HG03139 (cell line): ENCODE results near the gene PROC.
"Not testable (repeated sequence)": the region's sequence is repeated elsewhere in the genome, so short reads cannot be mapped to it uniquely, and the experiment has no call there.

Experiments used
- ATAC-seq: cut with Tn5 transposase; IDR thresholded peaks from one replicate; pipeline ENCODE4 v1.9.1; 2021; ENCODE audit not compliant: unreplicated experiment

PROC gene

GRCh38 chr2:127426501-127427354 lies 8.5 kb downstream of the PROC start:
- no peak for ATAC-seq

DNA sequence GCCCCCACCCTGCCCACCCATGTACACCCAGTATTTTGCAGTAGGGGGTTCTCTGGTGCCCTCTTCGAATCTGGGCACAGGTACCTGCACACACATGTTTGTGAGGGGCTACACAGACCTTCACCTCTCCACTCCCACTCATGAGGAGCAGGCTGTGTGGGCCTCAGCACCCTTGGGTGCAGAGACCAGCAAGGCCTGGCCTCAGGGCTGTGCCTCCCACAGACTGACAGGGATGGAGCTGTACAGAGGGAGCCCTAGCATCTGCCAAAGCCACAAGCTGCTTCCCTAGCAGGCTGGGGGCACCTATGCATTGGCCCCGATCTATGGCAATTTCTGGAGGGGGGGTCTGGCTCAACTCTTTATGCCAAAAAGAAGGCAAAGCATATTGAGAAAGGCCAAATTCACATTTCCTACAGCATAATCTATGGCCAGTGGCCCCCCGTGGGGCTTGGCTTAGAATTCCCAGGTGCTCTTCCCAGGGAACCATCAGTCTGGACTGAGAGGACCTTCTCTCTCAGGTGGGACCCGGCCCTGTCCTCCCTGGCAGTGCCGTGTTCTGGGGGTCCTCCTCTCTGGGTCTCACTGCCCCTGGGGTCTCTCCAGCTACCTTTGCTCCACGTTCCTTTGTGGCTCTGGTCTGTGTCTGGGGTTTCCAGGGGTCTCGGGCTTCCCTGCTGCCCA lies 9.3 kb downstream of the PROC start:
- no peak for ATAC-seq

- ATAC-seq, result no peak
Observed at GRCh38 chr2:127428057-127428814, 10.0 kb downstream of the PROC start.

DNA sequence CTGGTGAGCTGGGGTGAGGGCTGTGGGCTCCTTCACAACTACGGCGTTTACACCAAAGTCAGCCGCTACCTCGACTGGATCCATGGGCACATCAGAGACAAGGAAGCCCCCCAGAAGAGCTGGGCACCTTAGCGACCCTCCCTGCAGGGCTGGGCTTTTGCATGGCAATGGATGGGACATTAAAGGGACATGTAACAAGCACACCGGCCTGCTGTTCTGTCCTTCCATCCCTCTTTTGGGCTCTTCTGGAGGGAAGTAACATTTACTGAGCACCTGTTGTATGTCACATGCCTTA lies 10.5 kb downstream of the PROC start:
- ATAC-seq, result no peak

DNA sequence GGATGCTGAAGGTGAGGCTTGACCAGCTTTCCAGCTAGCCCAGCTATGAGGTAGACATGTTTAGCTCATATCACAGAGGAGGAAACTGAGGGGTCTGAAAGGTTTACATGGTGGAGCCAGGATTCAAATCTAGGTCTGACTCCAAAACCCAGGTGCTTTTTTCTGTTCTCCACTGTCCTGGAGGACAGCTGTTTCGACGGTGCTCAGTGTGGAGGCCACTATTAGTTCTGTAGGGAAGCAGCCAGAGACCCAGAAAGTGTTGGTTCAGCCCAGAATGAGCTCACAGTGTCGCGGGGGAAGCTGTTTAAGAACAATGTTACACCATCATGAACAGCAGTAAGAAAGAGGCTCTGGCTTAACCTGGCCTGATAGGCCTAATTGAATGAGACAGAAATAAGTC lies 11.1 kb downstream of the PROC start:
- ATAC-seq, result no peak

DNA sequence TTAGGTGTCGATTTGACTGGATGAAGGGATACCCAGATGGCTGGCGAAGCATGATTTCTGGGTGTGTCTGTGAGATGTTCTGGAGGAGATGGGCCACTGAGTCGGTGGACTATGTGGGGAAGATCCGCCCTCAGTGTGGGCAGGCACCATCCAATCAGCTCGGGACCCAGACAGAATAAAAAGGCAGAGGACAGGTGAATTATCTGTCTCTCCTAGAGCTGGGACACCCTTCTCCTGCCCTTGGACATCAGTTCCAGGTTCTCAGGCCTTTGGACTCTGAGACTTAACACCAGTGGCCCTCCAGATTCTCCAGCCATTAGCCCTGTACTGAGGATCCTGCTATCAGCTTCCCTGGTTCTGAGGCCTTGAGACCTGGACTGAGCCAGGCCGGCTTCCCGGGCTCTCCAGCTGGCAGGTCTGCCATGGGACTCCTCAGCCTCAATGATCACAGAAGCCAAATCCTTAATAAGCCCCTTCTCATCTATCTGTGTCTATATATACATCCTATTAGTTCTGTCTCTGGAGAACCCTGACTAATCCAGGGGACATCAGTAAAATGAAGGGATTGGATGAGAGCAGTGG lies 11.7 kb downstream of the PROC start:
- no peak for ATAC-seq

- ATAC-seq, result no peak
Observed at GRCh38 chr2:127431408-127432023, 13.3 kb downstream of the PROC start.

DNA sequence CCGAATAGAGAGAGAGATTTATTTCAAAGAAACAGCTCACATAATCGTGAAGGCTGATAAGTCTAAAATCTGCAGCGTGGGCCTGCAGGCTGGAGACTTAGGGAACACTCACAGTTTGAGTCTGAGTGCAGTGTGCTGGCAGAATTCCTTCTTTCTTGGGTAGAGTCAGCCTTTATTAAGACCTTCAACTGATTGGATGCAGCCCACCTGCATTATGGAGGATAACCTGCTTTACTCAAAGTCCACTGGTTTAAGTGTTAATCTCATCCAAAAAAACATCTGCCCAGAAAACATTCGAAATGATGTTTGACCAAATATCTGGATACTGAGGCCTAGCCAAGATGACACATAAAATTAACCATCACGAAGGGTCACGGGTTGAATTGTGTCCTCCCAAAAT lies 16.3 kb downstream of the PROC start:
- no peak for ATAC-seq

DNA sequence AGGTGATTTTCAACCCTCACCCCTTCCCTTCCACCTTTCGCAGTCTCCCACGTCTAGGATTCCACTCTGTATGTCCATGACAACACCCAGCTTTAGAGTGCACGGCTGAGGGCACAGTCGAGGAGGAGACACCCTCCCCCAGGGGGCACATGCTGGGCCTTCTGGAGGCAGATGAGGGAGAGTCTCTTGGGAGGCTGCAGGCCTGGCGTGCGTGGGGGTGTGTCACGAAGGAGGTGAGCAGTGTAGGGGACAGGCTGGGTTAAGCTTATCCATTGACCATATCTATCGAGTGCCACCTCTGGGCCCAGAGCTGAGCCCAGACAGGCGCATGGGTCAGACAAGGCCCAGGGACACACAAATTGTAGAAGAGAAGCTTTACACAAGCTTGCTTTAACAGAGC lies 18.8 kb downstream of the PROC start:
- no peak for ATAC-seq

DNA sequence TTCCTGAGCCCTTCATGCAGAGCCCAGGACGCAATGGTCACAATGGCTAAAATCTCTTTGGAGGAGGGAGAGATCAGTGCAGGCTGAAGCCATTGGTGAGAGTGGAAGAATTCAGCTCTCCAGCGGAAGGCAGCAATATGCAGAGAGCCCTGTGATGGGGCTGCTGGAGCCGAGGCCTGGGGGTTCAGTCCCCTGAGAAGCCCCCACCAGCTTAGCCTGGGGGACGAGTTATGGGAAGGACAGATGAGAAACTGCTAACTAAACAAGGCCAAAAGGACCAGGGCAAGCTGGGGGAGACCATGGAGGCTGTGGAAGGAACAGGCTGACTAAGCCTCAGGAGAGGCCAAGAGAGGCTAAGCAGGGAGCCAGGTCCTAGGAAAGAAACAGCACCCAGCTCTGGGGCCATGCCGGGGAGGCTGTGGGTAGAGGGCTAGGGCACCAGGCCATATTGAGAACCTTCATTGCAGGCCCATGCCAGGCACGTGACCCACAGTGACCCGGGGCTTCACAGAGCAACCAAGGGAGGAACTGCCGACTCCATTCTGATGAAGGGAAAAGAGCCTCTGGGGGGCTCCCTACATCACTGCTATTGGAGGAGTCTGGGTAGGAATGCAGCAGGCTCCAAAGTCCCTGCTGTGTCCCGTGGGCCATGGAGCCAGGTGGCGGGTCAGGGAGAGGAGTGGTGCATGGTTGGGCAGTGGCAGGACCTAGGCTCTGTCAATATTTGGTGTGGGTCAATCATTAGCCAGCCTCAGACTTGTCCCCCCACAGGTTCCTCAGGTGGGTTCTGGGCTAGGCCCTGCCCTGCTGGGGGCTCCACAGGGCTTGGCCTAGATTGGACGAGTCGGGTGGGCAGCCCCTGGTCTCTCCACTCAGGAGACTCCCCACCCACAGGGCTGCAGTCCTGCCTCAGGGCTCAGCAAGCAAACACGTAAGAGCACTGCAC lies 19.8 kb downstream of the PROC start:
- ATAC-seq, result no peak

- ATAC-seq, result no peak
Observed at GRCh38 chr2:127439343-127439742, 21.1 kb downstream of the PROC start.

DNA sequence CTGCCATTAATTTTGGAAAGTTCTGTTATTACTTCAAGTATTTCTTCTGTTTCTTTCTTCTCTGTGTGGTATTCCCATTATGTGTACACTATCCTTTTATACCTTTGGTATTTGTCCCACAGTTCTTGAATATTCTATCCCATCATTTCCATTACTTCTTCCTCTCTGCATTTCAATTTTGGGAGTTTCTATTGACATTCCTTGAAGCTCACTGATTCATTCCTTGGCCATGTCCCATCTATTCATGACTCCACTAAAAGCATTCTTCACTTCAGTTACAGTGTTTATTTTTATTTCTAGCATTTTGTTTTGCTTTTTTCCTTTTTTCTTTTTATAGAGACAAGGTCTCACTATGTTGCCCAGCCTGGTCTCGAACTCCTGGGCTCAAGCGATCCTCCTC lies 30.3 kb downstream of the PROC start:
- no peak for ATAC-seq

DNA sequence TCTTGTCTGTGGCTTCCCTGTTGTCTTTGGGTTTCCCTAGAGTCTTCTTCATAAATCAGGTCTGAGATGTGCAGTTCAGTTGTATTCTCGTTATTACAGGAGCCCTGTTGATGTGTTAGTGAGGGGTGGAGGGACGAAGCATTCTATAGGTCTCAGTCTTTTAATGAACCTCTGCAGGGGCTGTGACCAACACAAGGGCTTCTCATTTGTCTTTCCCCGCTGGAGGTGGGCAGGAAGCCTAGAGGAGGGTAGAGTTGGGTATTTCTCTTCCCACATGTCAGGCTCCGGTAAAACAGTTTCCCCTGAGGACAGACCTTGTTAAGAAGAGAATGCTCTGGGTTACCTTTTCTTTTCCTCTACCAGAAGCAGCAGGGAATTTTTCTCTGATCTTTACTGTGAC lies 31.2 kb downstream of the PROC start:
- ATAC-seq, result no peak

GRCh38 chr2:127449898-127450297 lies 31.7 kb downstream of the PROC start:
- ATAC-seq, result no peak

GRCh38 chr2:127451981-127452380 lies 33.8 kb downstream of the PROC start:
- no peak for ATAC-seq

DNA sequence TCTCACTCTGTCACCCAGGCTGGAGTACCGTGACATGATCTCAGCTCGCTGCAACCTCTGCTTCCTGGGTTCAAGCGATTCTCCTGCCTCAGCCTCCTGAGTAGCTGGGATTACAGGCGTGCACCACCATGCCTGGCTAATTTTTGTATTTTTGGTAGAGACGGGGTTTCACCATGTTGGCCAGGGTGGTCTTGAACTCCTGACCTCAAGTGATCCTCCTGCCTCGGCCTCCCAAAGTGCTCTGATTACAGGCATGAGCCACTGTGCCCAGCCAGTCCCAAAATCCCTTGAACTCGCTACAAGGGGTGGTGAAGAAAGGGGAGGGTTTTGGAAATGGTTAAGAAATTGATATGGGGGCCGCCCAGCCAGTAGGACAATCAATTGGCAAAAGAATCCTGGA lies 34.2 kb downstream of the PROC start:
- not testable (repeated sequence) for ATAC-seq

DNA sequence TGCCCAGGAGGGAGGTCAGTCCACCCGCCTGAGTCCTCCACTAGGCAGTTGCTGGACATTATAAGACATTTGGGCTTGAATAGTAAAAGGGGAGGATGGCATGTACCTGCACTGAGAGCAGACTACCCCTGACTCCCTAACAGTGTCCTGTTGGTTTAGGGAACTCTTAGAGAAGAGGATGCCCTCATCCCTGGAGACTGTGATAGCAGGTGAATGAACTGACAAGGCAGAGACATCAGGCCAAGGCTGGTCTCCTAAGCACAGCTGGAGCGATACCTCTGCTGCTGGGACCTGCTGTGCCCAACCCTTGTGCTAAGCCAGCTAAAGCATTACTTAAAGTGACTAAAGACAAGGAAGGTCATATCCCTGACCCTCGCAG lies 34.8 kb downstream of the PROC start:
- no peak for ATAC-seq

- ATAC-seq, result no peak
Observed at GRCh38 chr2:127453392-127454171, 35.4 kb downstream of the PROC start.
